H1 (cell line): Measurements from ENCODE around the gene SLC45A1. TPM values are rescaled to one million over a fixed set of nuclear protein-coding genes. Genes with fewer than 3 reads are reported as not detected.

Experiments used
- CTCF ChIA-PET: fragments of 300-600 bp; sonication (Branson Sonifier 250); formaldehyde crosslinking; loops from one replicate; lab custom pipeline; 2021; ENCODE audit not compliant: partially characterized antibody; lab: Charles Lee
- POLR2A ChIA-PET: fragments of 300-600 bp; sonication (Branson Sonifier 250); formaldehyde crosslinking; loops from one replicate; lab custom pipeline; 2021; ENCODE audit warnings: inconsistent platforms; ENCODE audit not compliant: partially characterized antibody; lab: Charles Lee
- DNase-seq, 2 experiments: peaks; one replicate each; pipeline versions ENCODE4 v3.0.0 to v3.0.0-alpha.2; 2010 to 2022; ENCODE audit warnings: low spot score in 2 of 2, low read depth in 1 of 2, mixed read lengths in 1 of 2
- FAIRE-seq: peaks from 2 replicates; lab custom pipeline; 2011; peaks lifted over from hg19 to GRCh38; lab: Jason Lieb, UNC
- H2AFZ ChIP-seq: 2 replicates; pipeline ENCODE4 v1.8.1; 2012; ENCODE audit warnings: low read length, inconsistent platforms
- H2AK5ac ChIP-seq: 2 replicates; pipeline ENCODE4 v1.6.1; 2013; ENCODE audit warnings: low read depth, low read length
- H2BK120ac ChIP-seq: replicated peaks from 2 replicates; pipeline ENCODE3; 2013; ENCODE audit warnings: low read depth, low read length, inconsistent platforms
- H2BK12ac ChIP-seq: 2 replicates; pipeline ENCODE4 v1.6.1; 2013; ENCODE audit warnings: low read depth, low read length
- H2BK15ac ChIP-seq: 2 replicates; pipeline ENCODE4 v1.6.1; 2013; ENCODE audit warnings: low read length
- H2BK20ac ChIP-seq: 2 replicates; pipeline ENCODE4 v1.6.1; 2013; ENCODE audit warnings: low read length
- H2BK5ac ChIP-seq: 2 replicates; pipeline ENCODE4 v1.6.1; 2013; ENCODE audit warnings: low read depth, low read length
- H3K14ac ChIP-seq: 2 replicates; pipeline ENCODE4 v1.6.1; 2013; ENCODE audit warnings: inconsistent platforms; ENCODE audit not compliant: insufficient read length
- H3K18ac ChIP-seq: 2 replicates; pipeline ENCODE4 v1.6.1; 2013; ENCODE audit warnings: low read length; ENCODE audit errors: extremely low read depth
- H3K23ac ChIP-seq: 2 replicates; pipeline ENCODE4 v1.6.1; 2013; ENCODE audit warnings: inconsistent platforms; ENCODE audit not compliant: insufficient read length
- H3K23me2 ChIP-seq: 2 replicates; pipeline ENCODE4 v1.6.1; 2013; ENCODE audit warnings: low read depth, low read length
- H3K27ac ChIP-seq: 2 replicates; pipeline ENCODE4 v1.6.1; 2011; ENCODE audit warnings: low read depth, low read length, inconsistent platforms
- H3K27me3 ChIP-seq, 4 experiments: replicated peaks in 1 of 4; 1 replicate in 1 of 4; 2 replicates in 3 of 4; pipeline versions ENCODE4 v1.6.1 to v1.8.1; 2011 to 2013; ENCODE audit warnings: low read length in 3 of 4, mild to moderate bottlenecking in 3 of 4, inconsistent platforms in 2 of 4, mixed read lengths in 2 of 4, moderate library complexity in 1 of 4; ENCODE audit not compliant: control insufficient read depth in 3 of 4, insufficient read depth in 3 of 4; ENCODE audit errors: extremely low read depth in 1 of 4
- H3K36me3 ChIP-seq, 4 experiments: 2 replicates each; pipeline versions ENCODE4 v1.6.1 to v1.8.1; 2011 to 2013; ENCODE audit warnings: mild to moderate bottlenecking in 4 of 4, low read length in 3 of 4, moderate library complexity in 2 of 4, control low read depth in 1 of 4, inconsistent platforms in 1 of 4; ENCODE audit not compliant: insufficient read depth in 4 of 4, control insufficient read depth in 2 of 4
- H3K4ac ChIP-seq: replicated peaks from 2 replicates; pipeline ENCODE3; 2013; ENCODE audit warnings: low read length, low read depth, mixed read lengths, inconsistent platforms; ENCODE audit not compliant: insufficient read length
- H3K4me1 ChIP-seq, 4 experiments: replicated peaks in 1 of 4; 1 replicate in 1 of 4; 2 replicates in 3 of 4; pipeline versions ENCODE4 v1.6.1 to v1.8.1; 2011 to 2013; ENCODE audit warnings: low read length in 3 of 4, inconsistent platforms in 2 of 4, mixed read lengths in 1 of 4; ENCODE audit not compliant: insufficient read depth in 4 of 4, control insufficient read depth in 3 of 4
- H3K4me2 ChIP-seq, 2 experiments: 2 replicates each; pipeline versions ENCODE4 v1.6.1 to v1.8.1; 2011 to 2013; ENCODE audit warnings: low read depth in 2 of 2, low read length in 2 of 2, control low read depth in 1 of 2, inconsistent platforms in 1 of 2, mild to moderate bottlenecking in 1 of 2; ENCODE audit not compliant: insufficient read depth in 1 of 2
- H3K4me3 ChIP-seq, 4 experiments: fragments of 200-600, 300-600 bp in 1 of 4; sonication (generic), shearing (Covaris generic), sonication (Bioruptor Twin) in 1 of 4; 2 replicates each; pipeline versions ENCODE4 v1.5.1 to v1.8.1; 2011 to 2016; ENCODE audit warnings: low read length in 4 of 4, low read depth in 3 of 4, control low read depth in 2 of 4, inconsistent platforms in 2 of 4, mild to moderate bottlenecking in 2 of 4, mixed read lengths in 1 of 4, moderate library complexity in 1 of 4; ENCODE audit not compliant: insufficient read depth in 2 of 4; ENCODE audit errors: extremely low read depth in 1 of 4
- H3K56ac ChIP-seq: replicated peaks from 2 replicates; pipeline ENCODE3; 2013; ENCODE audit warnings: low read depth, mild to moderate bottlenecking, mixed read lengths, low read length, inconsistent platforms; ENCODE audit not compliant: insufficient read length
- H3K79me1 ChIP-seq: 2 replicates; pipeline ENCODE4 v1.6.1; 2013; ENCODE audit warnings: low read depth, low read length, control low read depth
- H3K79me2 ChIP-seq, 2 experiments: 2 replicates each; pipeline versions ENCODE4 v1.6.1 to v1.8.1; 2012 to 2013; ENCODE audit warnings: low read length in 2 of 2, mild to moderate bottlenecking in 2 of 2, inconsistent platforms in 1 of 2; ENCODE audit not compliant: insufficient read depth in 2 of 2, control insufficient read depth in 1 of 2
- H3K9ac ChIP-seq, 4 experiments: replicated peaks in 1 of 4; 1 replicate in 1 of 4; 2 replicates in 3 of 4; pipeline versions ENCODE4 v1.6.1 to v1.8.1; 2011 to 2013; ENCODE audit warnings: low read depth in 3 of 4, low read length in 3 of 4, control low read depth in 2 of 4, mild to moderate bottlenecking in 2 of 4, moderate library complexity in 2 of 4, inconsistent platforms in 1 of 4; ENCODE audit errors: extremely low read depth in 1 of 4
- H3K9me3 ChIP-seq, 2 experiments: 2 replicates each; pipeline versions ENCODE4 v1.6.1 to v1.8.1; 2012 to 2013; ENCODE audit warnings: mild to moderate bottlenecking in 2 of 2, moderate library complexity in 2 of 2, control low read depth in 1 of 2, inconsistent platforms in 1 of 2, low read depth in 1 of 2, low read length in 1 of 2, mixed read lengths in 1 of 2; ENCODE audit not compliant: insufficient read depth in 2 of 2
- H4K20me1 ChIP-seq, 2 experiments: replicated peaks in 1 of 2; 2 replicates each; pipeline versions ENCODE3 to v1.8.1; 2011 to 2013; ENCODE audit warnings: inconsistent platforms in 2 of 2, low read length in 2 of 2, mild to moderate bottlenecking in 1 of 2; ENCODE audit not compliant: insufficient read depth in 2 of 2, control insufficient read depth in 1 of 2
- H4K5ac ChIP-seq: 2 replicates; pipeline ENCODE4 v1.6.1; 2013; ENCODE audit warnings: low read length, low read depth, mixed read lengths, inconsistent platforms; ENCODE audit not compliant: insufficient read length
- H4K8ac ChIP-seq: 2 replicates; pipeline ENCODE4 v1.8.0; 2013; ENCODE audit warnings: mild to moderate bottlenecking, moderate library complexity, low read length, inconsistent platforms; ENCODE audit not compliant: insufficient read depth; ENCODE audit errors: extremely low read depth
- H4K91ac ChIP-seq: replicated peaks from 2 replicates; pipeline ENCODE3; 2013; ENCODE audit warnings: low read length, mixed read lengths, inconsistent platforms; ENCODE audit not compliant: insufficient read length
- KDM1A ChIP-seq: fragments of 200-600, 300-600 bp; sonication (generic); IDR thresholded peaks from 2 replicates; pipeline ENCODE4 v1.7.1; 2016; ENCODE audit warnings: mild to moderate bottlenecking, low read length, borderline replicate concordance
- KDM4A ChIP-seq: IDR thresholded peaks from one replicate; pipeline ENCODE4 v1.7.1; 2012; ENCODE audit warnings: low read depth, mild to moderate bottlenecking, moderate library complexity, low read length, inconsistent platforms; ENCODE audit not compliant: severe bottlenecking
- RXRA ChIP-seq: IDR thresholded peaks from 2 replicates; pipeline ENCODE4 v1.6.1; 2011; ENCODE audit warnings: low read depth, mild to moderate bottlenecking, low read length, moderate library complexity; ENCODE audit not compliant: insufficient read depth
- SRF ChIP-seq: IDR thresholded peaks from 2 replicates; pipeline ENCODE4 v1.6.1; 2011; ENCODE audit warnings: mild to moderate bottlenecking, low read depth, low read length, moderate library complexity
- TAF1 ChIP-seq: IDR thresholded peaks from 2 replicates; pipeline ENCODE4 v1.6.1; 2011; ENCODE audit warnings: mild to moderate bottlenecking, low read depth, low read length
- WGBS, 2 experiments: shearing (Covaris generic) in 1 of 2; methylation state at CpG; one replicate each; pipeline versions ENCODE4 v1.1.6 to v1.1.7; 2013 to 2015; ENCODE audit warnings: low lambda C conversion rate in 2 of 2, mixed read lengths in 2 of 2, inconsistent platforms in 1 of 2, low coverage in 1 of 2, missing lambda C conversion rate in 1 of 2; ENCODE audit not compliant: insufficient replicate concordance in 2 of 2, insufficient coverage in 1 of 2, insufficient read length in 1 of 2; ENCODE audit errors: extremely low coverage in 1 of 2, missing lambda C conversion rate in 1 of 2; 5-methylcytosine and 5-hydroxymethylcytosine counted together
- polyA plus RNA-seq, 7 experiments: library from polyadenylated mRNA; depleted of rRNA in 3 of 7; stranded (reverse) in 5 of 7; unstranded in 2 of 7; fragments of >200 nt in 5 of 7; fragments of 200-250 nt in 2 of 7; gene quantifications; 1 replicate in 5 of 7; 2 replicates in 1 of 7; 4 replicates in 1 of 7; pipeline versions ENCODE4 v1.2.1 to v1.2.3, GENCODE V29; 2011 to 2013; ENCODE audit warnings: missing spikeins in 2 of 7, mixed read lengths in 2 of 7
- total RNA-seq: library from RNA; stranded (reverse); fragmentation: NEBNext Ultra II Directional; extraction: Animal tissue kit (Norgen Biotek cat#: 25700); gene quantifications from 2 replicates; pipeline ENCODE4 v1.2.1, GENCODE V29; 2021
- TF ChIP-seq, protein P1 (sequence below): IDR thresholded peaks from 2 replicates; pipeline ENCODE4 v1.6.1; 2012; ENCODE audit warnings: low read length, inconsistent platforms

The SLC45A1 gene
- total and polyA plus RNA-seq, 2 of the 8 experiments (the other 6 are each of a cell fraction or from before 2014, with no cell fraction given): 1.0 to 1.7 TPM

DNA sequence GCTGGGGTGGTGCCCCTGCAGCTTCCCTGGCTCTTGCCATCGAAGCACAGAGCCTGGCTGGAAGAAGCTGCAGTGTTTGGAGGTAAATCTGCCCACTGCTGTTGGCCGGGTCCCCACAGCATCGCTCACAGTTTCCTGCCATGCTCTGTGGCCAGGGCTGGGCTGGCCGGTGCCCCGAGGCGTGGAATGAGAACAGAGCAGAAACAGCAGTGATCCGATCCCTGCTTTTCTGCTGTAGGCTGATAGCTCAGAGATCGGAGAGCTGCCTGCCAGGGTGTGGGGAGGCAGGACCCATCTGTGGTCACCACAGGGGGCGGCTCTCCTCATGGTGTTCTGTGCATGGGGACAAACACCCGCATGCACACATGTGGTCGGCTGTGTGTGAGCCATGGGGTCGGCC is 11.5 kb downstream of the SLC45A1 start:
- no peak overlapping the region for H2BK15ac ChIP-seq
- DNase-seq: no peak

More for the DNA sequence above, 11.5 kb downstream of the SLC45A1 start:
- H2BK20ac ChIP-seq: no peak overlapping the region
- no peaks in the 10 kb centered on the region for H4K20me1 ChIP-seq
- POLR2A ChIA-PET: interaction anchor here (1.0 kb wide), 1 partner anchor 16 kb away, joined by 3 read pairs; no protein-coding TSS in a partner anchor
- no peak for FAIRE-seq
- 90% methylated on average over 12 of the region's 12 CpGs; no CpG with 5 or more reads in 1 of the 2 experiments for WGBS, 2 experiments
- H2BK12ac ChIP-seq: 0 out of 2 replicates have a peak overlapping the region, but pooled peaks have one; percentile 9
- TF ChIP-seq KDM1A: no peak
- TF ChIP-seq KDM4A: no peak
- no peak for TF ChIP-seq SRF
- TF ChIP-seq TAF1: no peak
- no peak for TF ChIP-seq RXRA
- TF ChIP-seq, protein P1, sequence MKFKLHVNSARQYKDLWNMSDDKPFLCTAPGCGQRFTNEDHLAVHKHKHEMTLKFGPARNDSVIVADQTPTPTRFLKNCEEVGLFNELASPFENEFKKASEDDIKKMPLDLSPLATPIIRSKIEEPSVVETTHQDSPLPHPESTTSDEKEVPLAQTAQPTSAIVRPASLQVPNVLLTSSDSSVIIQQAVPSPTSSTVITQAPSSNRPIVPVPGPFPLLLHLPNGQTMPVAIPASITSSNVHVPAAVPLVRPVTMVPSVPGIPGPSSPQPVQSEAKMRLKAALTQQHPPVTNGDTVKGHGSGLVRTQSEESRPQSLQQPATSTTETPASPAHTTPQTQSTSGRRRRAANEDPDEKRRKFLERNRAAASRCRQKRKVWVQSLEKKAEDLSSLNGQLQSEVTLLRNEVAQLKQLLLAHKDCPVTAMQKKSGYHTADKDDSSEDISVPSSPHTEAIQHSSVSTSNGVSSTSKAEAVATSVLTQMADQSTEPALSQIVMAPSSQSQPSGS: no peak
- H3K18ac ChIP-seq: no peak overlapping the region
- no peak overlapping the region for H3K4ac ChIP-seq
- H3K27me3 ChIP-seq: no peaks in the 10 kb centered on the region
- H3K9ac ChIP-seq: no peak overlapping the region
- H3K4me2 ChIP-seq: no peak overlapping the region
- no peak overlapping the region for H3K14ac ChIP-seq
- no peak overlapping the region for H4K91ac ChIP-seq
- no peak overlapping the region for H2BK120ac ChIP-seq
- CTCF ChIA-PET: interaction anchor here (1.0 to 4.1 kb wide), 7 partner anchors 13 to 354 kb away, joined by 3 to 30 read pairs (median 6); partner anchors contain the start of gene SLC45A1
- H4K8ac ChIP-seq: no peak overlapping the region
- no peaks in the 10 kb centered on the region for H3K23me2 ChIP-seq
- no peaks in the 10 kb centered on the region for H3K9me3 ChIP-seq
- H3K4me1 ChIP-seq: no peaks in the 10 kb centered on the region; a peak in 1 of 7 replicates
- no peak overlapping the region for H2AK5ac ChIP-seq
- no peak overlapping the region; the same call in 1 of the 2 replicates for H2BK5ac ChIP-seq
- H3K4me3 ChIP-seq: no peak overlapping the region
- H3K79me2 ChIP-seq: no peaks in the 10 kb centered on the region
- no peak overlapping the region for H3K23ac ChIP-seq
- no peak overlapping the region for H3K27ac ChIP-seq
- no peak overlapping the region for H3K56ac ChIP-seq
- H3K79me1 ChIP-seq: no peaks in the 10 kb centered on the region
- no peaks in the 10 kb centered on the region for H3K36me3 ChIP-seq
- no peak overlapping the region for H2AFZ ChIP-seq
- no peak overlapping the region for H4K5ac ChIP-seq
